K562 treated with DMSO at 1 percent for 48 hours (cell line): ENCODE measurements around the gene SLC17A7. TPM values are rescaled to one million over a fixed set of nuclear protein-coding genes. Genes with fewer than 3 reads are reported as not detected.

Experiments
- total RNA-seq: library from RNA; unstranded; fragments of 300-600 nt; gene quantifications from 2 replicates; pipeline ENCODE4 v1.2.3, GENCODE V29; 2022; ENCODE audit warnings: low replicate concordance; ENCODE audit errors: extremely low read depth

The SLC17A7 gene
- not detected in 2 replicates for total RNA-seq

GRCh38 chr19:49441210-49441959, at the start of gene SLC17A7:
Gene SLC17A7 (minus strand): TSS chr19:49441527. CDS start chr19:49441379, 148 bp downstream.

GRCh38 chr19:49487277-49488045, 46.1 kb upstream of the SLC17A7 start, which contains the start of gene RPL13A:
Gene RPL13A (plus strand): TSS chr19:49487608. CDS start chr19:49487630, 22 bp downstream.

GRCh38 chr19:49473868-49474541, 32.7 kb upstream of the SLC17A7 start, which contains the start of gene FLT3LG:
Gene FLT3LG (plus strand): TSS chr19:49474215. CDS start chr19:49474640, 425 bp downstream.

GRCh38 chr19:49453013-49453756, 11.9 kb upstream of the SLC17A7 start, which contains the start of gene ALDH16A1:
Gene ALDH16A1 (plus strand): TSS chr19:49453225. CDS start chr19:49453332, 107 bp downstream.

GRCh38 chr19:49451430-49452181, 10.3 kb upstream of the SLC17A7 start, which contains the start of gene PIH1D1:
Gene PIH1D1 (minus strand): TSS chr19:49451814. CDS start chr19:49451574, 240 bp downstream.

GRCh38 chr19:49425178-49425577, 16.1 kb downstream of the SLC17A7 start, which contains the start of gene GFY:
Gene GFY (plus strand): TSS chr19:49425388. CDS start chr19:49426431, 1,043 bp downstream.

GRCh38 chr19:49423071-49423984, 18.0 kb downstream of the SLC17A7 start, which contains the start of gene PTH2:
Gene PTH2 (minus strand): TSS chr19:49423441. CDS start chr19:49423339, 102 bp downstream.

GRCh38 chr19:49387936-49388372, 53.4 kb downstream of the SLC17A7 start, which contains the start of gene KASH5:
Gene KASH5 (plus strand): TSS chr19:49388249. CDS start chr19:49390884, 2,635 bp downstream.

Other genes starting within 250 kb of the SLC17A7 start
- gene SLC6A16, start 116.3 kb downstream of the SLC17A7 start, total RNA-seq: not detected in 2 replicates
- gene CD37, start 106.1 kb downstream of the SLC17A7 start, total RNA-seq: not detected in 2 replicates
- gene TEAD2, start 79.1 kb downstream of the SLC17A7 start, total RNA-seq: not detected in 2 replicates
- not detected in 2 replicates for gene DKKL1, start 77.7 kb downstream of the SLC17A7 start, total RNA-seq
- not detected in 2 replicates for gene KASH5, start 53.3 kb downstream of the SLC17A7 start, total RNA-seq
- not detected in 2 replicates for gene PTH2, start 18.1 kb downstream of the SLC17A7 start, total RNA-seq
- gene GFY, start 16.1 kb downstream of the SLC17A7 start, total RNA-seq: not detected in 2 replicates
- gene PIH1D1, start 10.3 kb upstream of the SLC17A7 start, total RNA-seq: not detected in 2 replicates
- gene ALDH16A1, start 11.7 kb upstream of the SLC17A7 start, total RNA-seq: not detected in 2 replicates
- not detected in 2 replicates for gene FLT3LG, start 32.7 kb upstream of the SLC17A7 start, total RNA-seq
- gene RPL13A, start 46.1 kb upstream of the SLC17A7 start, total RNA-seq: 3,760 and 3,772 TPM in 2 replicates
- 2,330 TPM in 1 of 2 replicates, not detected in the other for gene RPS11, start 54.9 kb upstream of the SLC17A7 start, total RNA-seq
- not detected in 2 replicates for gene FCGRT, start 71.1 kb upstream of the SLC17A7 start, total RNA-seq
- gene RCN3, start 86.5 kb upstream of the SLC17A7 start, total RNA-seq: not detected in 2 replicates
- 906 TPM in 1 of 2 replicates, not detected in the other for gene NOSIP, start 139.0 kb upstream of the SLC17A7 start, total RNA-seq
- gene PRRG2, start 139.8 kb upstream of the SLC17A7 start, total RNA-seq: not detected in 2 replicates
- not detected in 2 replicates for gene PRR12, start 149.7 kb upstream of the SLC17A7 start, total RNA-seq
- not detected in 2 replicates for gene RRAS, start 198.6 kb upstream of the SLC17A7 start, total RNA-seq
- gene SCAF1, start 200.7 kb upstream of the SLC17A7 start, total RNA-seq: not detected in 2 replicates
- gene IRF3, start 224.3 kb upstream of the SLC17A7 start, total RNA-seq: not detected in 2 replicates
- gene BCL2L12, start 224.4 kb upstream of the SLC17A7 start, total RNA-seq: not detected in 2 replicates
- not detected in 2 replicates for gene PRMT1, start 235.7 kb upstream of the SLC17A7 start, total RNA-seq
- not detected in 2 replicates for gene ADM5, start 248.1 kb upstream of the SLC17A7 start, total RNA-seq
- gene CPT1C, start 249.6 kb upstream of the SLC17A7 start, total RNA-seq: not detected in 2 replicates